Omental fat pad (tissue), 4 donors: ENCODE measurements around the gene GID8. TPM values are rescaled to one million over a fixed set of nuclear protein-coding genes. Genes with fewer than 3 reads are reported as not detected.

Source experiments
- ATAC-seq: fragments of 150-250 bp; one replicate; pipeline ENCODE4 v1.9.1; 2016; ENCODE audit warnings: mild to moderate bottlenecking, moderate library complexity; ENCODE audit not compliant: low FRiP score
- DNase-seq: peaks from one replicate; pipeline ENCODE4 v3.0.0-alpha.2; 2019; ENCODE audit warnings: low spot score
- total RNA-seq, 4 donors: library from RNA; depleted of rRNA; stranded (reverse); fragments of >200 nt; gene quantifications; one replicate each; pipeline ENCODE4 v1.1.0, GENCODE V29; 2016
- TF ChIP-seq, protein P1 (sequence below), 3 donors: fragments of 450-650 bp; IDR thresholded peaks; one replicate each; pipeline ENCODE4 v1.5.1; 2016 to 2017; ENCODE audit warnings: antibody characterized with exemption in 3 of 3, mild to moderate bottlenecking in 3 of 3, moderate library complexity in 2 of 3

The GID8 gene
- total RNA-seq, 4 donors from 2014 or later = 21.7 to 33.4 (median 25.5) TPM

- TF ChIP-seq, protein P1, sequence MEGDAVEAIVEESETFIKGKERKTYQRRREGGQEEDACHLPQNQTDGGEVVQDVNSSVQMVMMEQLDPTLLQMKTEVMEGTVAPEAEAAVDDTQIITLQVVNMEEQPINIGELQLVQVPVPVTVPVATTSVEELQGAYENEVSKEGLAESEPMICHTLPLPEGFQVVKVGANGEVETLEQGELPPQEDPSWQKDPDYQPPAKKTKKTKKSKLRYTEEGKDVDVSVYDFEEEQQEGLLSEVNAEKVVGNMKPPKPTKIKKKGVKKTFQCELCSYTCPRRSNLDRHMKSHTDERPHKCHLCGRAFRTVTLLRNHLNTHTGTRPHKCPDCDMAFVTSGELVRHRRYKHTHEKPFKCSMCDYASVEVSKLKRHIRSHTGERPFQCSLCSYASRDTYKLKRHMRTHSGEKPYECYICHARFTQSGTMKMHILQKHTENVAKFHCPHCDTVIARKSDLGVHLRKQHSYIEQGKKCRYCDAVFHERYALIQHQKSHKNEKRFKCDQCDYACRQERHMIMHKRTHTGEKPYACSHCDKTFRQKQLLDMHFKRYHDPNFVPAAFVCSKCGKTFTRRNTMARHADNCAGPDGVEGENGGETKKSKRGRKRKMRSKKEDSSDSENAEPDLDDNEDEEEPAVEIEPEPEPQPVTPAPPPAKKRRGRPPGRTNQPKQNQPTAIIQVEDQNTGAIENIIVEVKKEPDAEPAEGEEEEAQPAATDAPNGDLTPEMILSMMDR (IDR thresholded peaks at IDR 0.05) = no peak
- no peak for ATAC-seq
- no peak for DNase-seq
Observed at GRCh38 chr20:62916703-62917476, 21.1 kb upstream of the GID8 start.

DNA sequence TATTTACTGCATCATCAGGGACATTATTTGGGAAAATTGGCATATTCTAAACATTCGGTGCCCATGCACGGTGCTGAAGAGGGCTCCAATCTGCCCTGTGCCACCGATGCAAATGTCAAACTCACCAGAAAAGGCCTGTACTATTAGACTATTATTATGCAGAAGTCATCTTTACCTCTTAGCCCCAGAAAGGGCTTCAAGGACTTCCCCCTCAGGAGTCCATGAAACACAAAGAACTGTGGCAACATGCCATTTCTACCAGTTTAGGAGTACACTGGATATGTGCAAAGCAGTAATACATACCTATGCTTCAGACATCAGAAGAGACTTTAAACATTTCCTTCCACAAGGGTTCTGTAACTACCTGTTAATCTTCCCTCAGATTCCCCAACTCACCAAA is 20.2 kb upstream of the GID8 start:
- no peak for DNase-seq
- no peak for ATAC-seq
- TF ChIP-seq, protein P1 (IDR thresholded peaks at IDR 0.05) = no peak

DNA sequence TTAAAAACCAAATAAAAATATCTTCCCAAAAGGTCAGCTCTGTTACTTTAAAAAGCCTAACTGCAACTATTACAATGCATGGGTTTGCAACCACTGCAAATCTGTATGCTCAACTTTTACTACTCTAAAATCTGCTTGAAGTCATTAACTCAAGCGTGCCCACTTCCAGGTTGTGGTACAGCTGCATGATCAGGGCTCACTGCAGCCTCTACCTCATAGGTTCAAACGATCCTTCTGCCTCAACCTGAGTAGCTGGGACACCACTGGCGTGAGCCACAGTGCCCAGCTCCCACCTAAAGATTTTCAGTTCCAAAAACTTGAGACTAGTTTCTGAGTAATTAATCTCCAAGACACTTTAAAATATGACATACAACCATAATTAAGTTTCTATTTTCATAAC is 19.8 kb upstream of the GID8 start:
- DNase-seq (no peak), ATAC-seq (no peak)
- TF ChIP-seq, protein P1 (IDR thresholded peaks at IDR 0.05) = no peak

GRCh38 chr20:62918831-62919230 is 19.1 kb upstream of the GID8 start:
- TF ChIP-seq, protein P1 (IDR thresholded peaks at IDR 0.05) = no peak
- no peak for DNase-seq

GRCh38 chr20:62920039-62920645 is 17.8 kb upstream of the GID8 start:
- ATAC-seq = no peak
- DNase-seq = no peak
- TF ChIP-seq, protein P1 (IDR thresholded peaks at IDR 0.05) = no peak

More at GRCh38 chr20:62918831-62919230, 19.1 kb upstream of the GID8 start:
- ATAC-seq = no peak

DNA sequence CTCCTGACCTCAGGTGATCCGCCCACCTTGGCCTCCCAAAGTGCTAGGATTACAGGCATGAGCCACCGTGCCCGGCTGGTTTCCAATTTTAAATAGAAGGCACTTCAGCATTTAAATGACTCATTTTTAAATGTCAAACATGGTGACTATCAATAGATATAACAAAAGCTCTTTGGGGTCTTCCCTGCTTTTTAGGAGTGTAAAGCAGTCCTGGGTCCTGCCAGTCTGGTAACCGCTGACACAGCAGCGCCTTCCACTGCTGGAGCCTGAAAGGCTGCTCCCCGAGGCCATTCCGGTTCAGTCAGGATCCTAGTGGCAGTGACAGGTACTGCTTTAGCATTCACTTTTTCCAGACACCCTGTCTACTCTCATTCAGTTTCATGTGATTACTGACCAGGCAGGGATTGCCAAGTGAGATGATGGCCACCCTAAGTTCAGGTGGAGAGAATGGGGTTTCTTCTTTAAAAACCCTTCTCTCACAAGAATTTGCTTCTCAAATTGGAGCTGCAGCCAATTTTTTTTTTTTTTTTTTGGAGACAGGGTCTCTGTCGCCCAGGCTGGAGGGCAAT is 16.7 kb upstream of the GID8 start:
- ATAC-seq = no peak
- TF ChIP-seq, protein P1 (IDR thresholded peaks at IDR 0.05) = no peak
- DNase-seq = no peak
